Peyer's patch (tissue), 4 donors: ENCODE results near the gene KIAA0319L.

ENCODE experiments used
- CTCF ChIP-seq, 6 experiments: fragments of 450-650 bp in 4 of 6; fragments of 200-600 bp in 2 of 6; sonication (generic) in 1 of 6; IDR thresholded peaks; one replicate each; pipeline ENCODE4 v1.5.1; 2017 to 2019; ENCODE audit warnings: antibody characterized with exemption in 6 of 6, mild to moderate bottlenecking in 3 of 6, moderate library complexity in 1 of 6
- POLR2A ChIP-seq, 2 donors: fragments of 450-650 bp; IDR thresholded peaks; one replicate each; pipeline ENCODE4 v1.5.1; 2017; ENCODE audit warnings: antibody characterized with exemption in 2 of 2, mild to moderate bottlenecking in 2 of 2, moderate library complexity in 2 of 2

- TF ChIP-seq CTCF (IDR thresholded peaks at IDR 0.05) (no peak), POLR2A (IDR thresholded peaks at IDR 0.05) (no peak)
These were observed 20.5 kb downstream of the KIAA0319L start for GRCh38 chr1:35536556-35537162.
